Stimulated activated CD4-positive, alpha-beta T cell treated with anti-CD3 and anti-CD28 coated beads, Interleukin-15, amount 100 ng/mL, for 24 hours (primary cell): Measurements from ENCODE around the gene SNX25.
"Not testable (repeated sequence)": the region's sequence is repeated elsewhere in the genome, so short reads cannot be mapped to it uniquely, and the experiment has no call there.

ENCODE experiments used
- DNase-seq: peaks from one replicate; pipeline ENCODE4 v3.0.0-alpha.2; 2020

SNX25 gene

GRCh38 chr4:185309770-185310169, 100.4 kb downstream of the SNX25 start:
- no peak for DNase-seq

GRCh38 chr4:185311113-185311888, 101.9 kb downstream of the SNX25 start:
- DNase-seq, result no peak

- no peak for DNase-seq
These were observed 103.3 kb downstream of the SNX25 start for GRCh38 chr4:185312699-185313098.

- DNase-seq, result not testable (repeated sequence)
These were observed 108.1 kb downstream of the SNX25 start for GRCh38 chr4:185317462-185317861.

GRCh38 chr4:185317880-185318279, 108.5 kb downstream of the SNX25 start:
- DNase-seq, result no peak

- no peak for DNase-seq
These were observed 109.3 kb downstream of the SNX25 start for GRCh38 chr4:185318679-185319078.

- DNase-seq, result no peak
These were observed 113.4 kb downstream of the SNX25 start for GRCh38 chr4:185322803-185323202.

GRCh38 chr4:185323606-185324005, 114.2 kb downstream of the SNX25 start:
- no peak for DNase-seq

- not testable (repeated sequence) for DNase-seq
These were observed 115.0 kb downstream of the SNX25 start for GRCh38 chr4:185324361-185324760.

- not testable (repeated sequence) for DNase-seq
These were observed 116.3 kb downstream of the SNX25 start for GRCh38 chr4:185325721-185326120.

- DNase-seq, result no peak
These were observed 119.2 kb downstream of the SNX25 start for GRCh38 chr4:185328586-185328985.

- not testable (repeated sequence) for DNase-seq
These were observed 120.6 kb downstream of the SNX25 start for GRCh38 chr4:185329879-185330510.

GRCh38 chr4:185332575-185333464, 123.4 kb downstream of the SNX25 start:
- no peak for DNase-seq

- DNase-seq, result no peak
These were observed 124.9 kb downstream of the SNX25 start for GRCh38 chr4:185334326-185334725.

GRCh38 chr4:185335579-185335978, 126.2 kb downstream of the SNX25 start:
- DNase-seq, result no peak

GRCh38 chr4:185339941-185340340, 130.5 kb downstream of the SNX25 start:
- no peak for DNase-seq

GRCh38 chr4:185341377-185341776, 132.0 kb downstream of the SNX25 start:
- no peak for DNase-seq

GRCh38 chr4:185341841-185342240, 132.4 kb downstream of the SNX25 start:
- no peak for DNase-seq

- DNase-seq, result no peak
These were observed 134.6 kb downstream of the SNX25 start for GRCh38 chr4:185343726-185344581.

- DNase-seq, result no peak
These were observed 135.5 kb downstream of the SNX25 start for GRCh38 chr4:185344743-185345538.

GRCh38 chr4:185346975-185347601, 137.7 kb downstream of the SNX25 start:
- DNase-seq, result no peak
